GM19099 (cell line): ENCODE data around the gene SLC29A4.

Source experiments
- POLR2A ChIP-seq: IDR thresholded peaks from 3 replicates; pipeline ENCODE4 v1.6.1; 2011; ENCODE audit warnings: low read depth; ENCODE audit not compliant: insufficient read length; ENCODE audit errors: extremely low read depth

The SLC29A4 gene, protein sequence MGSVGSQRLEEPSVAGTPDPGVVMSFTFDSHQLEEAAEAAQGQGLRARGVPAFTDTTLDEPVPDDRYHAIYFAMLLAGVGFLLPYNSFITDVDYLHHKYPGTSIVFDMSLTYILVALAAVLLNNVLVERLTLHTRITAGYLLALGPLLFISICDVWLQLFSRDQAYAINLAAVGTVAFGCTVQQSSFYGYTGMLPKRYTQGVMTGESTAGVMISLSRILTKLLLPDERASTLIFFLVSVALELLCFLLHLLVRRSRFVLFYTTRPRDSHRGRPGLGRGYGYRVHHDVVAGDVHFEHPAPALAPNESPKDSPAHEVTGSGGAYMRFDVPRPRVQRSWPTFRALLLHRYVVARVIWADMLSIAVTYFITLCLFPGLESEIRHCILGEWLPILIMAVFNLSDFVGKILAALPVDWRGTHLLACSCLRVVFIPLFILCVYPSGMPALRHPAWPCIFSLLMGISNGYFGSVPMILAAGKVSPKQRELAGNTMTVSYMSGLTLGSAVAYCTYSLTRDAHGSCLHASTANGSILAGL

DNA sequence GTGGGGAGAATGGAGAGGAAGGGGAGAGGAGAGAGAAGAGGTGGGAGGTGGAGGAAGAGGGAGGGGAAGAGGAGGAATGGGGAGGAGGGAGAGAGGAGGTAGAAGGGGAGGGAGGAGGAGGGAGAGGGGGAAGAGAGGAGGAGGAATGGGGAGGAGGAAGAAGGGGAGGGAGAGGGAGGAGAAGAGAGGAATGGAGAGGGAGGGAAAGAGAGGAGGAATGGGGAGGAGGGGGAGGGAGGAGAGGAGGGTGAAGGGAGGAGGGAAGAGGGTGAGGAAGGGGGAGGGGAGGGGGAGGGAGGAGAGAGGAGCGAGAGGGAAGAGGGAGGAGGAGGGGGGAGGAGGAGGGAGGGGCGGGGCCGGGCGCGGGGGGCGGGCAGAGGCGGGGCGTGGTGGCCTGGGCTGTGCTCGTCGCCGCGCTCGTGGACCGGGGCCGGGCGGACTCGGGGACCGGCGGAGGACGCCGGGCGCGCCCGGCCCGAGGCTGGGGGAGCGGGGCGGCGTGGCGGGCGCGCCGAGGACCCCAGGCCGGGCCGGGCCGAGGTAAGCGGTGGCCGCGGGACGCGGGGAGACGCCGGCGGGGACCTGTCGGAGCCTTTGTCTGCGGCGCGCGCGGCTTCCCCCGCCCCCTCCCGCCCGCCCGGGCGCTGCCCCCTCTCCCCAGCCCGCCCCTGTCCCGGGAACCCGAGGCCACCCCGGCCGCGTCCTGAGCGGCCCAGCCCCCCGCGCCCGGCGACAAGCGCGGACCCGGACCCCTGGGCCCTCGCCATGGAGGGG lies at the start of gene SLC29A4:
Gene SLC29A4, plus strand, starts transcription at position 401 of the 774 bp plus-strand sequence. CDS start 4,874 bp downstream, outside the sequence.
- no peak for TF ChIP-seq POLR2A

GRCh38 chr7:5234852-5235831 lies 47.6 kb upstream of the SLC29A4 start:
- TF ChIP-seq POLR2A, result no peak

DNA sequence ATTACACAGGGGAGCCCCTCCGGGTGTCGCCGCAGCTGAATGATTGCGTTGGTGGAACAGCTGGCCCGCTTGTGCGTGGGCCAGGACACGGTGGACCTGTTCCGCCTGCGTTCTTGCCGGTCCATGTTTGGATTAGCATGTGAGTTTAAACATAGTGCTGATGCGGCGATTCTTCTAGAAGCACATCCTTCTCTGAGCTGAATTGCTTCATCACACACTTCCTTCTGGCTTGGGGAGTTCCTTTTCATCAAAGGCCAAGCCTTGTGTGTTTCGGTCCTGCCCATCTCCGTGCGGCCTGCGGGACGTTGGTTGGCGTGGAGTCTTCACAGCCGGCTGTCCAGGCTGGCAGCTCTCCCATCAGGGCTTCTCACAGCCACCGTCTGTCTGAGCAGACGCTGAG lies 45.5 kb upstream of the SLC29A4 start:
- TF ChIP-seq POLR2A, result no peak

GRCh38 chr7:5238500-5238899 lies 44.2 kb upstream of the SLC29A4 start:
- no peak for TF ChIP-seq POLR2A

GRCh38 chr7:5243261-5243660 lies 39.5 kb upstream of the SLC29A4 start:
- TF ChIP-seq POLR2A, result no peak

DNA sequence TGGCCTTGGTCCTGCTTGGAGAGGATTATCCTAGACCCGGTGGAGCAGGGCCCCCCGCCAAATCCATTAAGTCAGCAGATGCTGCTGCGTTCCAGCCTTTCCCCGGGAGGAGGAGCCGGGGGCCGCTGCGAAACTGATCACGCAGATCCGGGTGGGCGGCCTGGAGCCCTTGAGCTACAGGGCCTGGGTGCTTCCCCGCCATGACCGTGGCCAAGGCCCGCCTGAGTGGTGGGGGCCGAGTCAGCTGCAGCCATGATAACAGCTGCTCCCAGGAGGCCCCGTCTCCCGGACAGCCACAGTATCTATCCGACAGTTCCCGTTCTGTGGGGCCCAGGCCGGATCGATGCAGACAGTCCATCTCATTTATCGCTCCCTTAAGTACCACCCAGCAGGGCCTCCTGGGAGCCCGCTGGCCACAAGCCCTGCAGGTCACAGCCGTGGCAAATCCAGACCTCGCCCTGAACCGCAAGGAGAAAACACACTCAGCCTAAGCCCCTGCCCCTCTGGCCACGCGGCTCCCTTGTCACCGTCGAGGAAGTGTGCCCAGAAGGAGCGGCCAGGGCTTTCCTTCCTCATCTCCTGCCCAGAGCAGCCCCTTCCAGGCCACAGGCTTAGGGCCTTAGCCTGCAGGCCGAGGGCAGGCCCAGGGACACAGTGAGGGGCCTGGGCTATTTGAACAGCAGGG lies 34.4 kb upstream of the SLC29A4 start:
- TF ChIP-seq POLR2A, result no peak

DNA sequence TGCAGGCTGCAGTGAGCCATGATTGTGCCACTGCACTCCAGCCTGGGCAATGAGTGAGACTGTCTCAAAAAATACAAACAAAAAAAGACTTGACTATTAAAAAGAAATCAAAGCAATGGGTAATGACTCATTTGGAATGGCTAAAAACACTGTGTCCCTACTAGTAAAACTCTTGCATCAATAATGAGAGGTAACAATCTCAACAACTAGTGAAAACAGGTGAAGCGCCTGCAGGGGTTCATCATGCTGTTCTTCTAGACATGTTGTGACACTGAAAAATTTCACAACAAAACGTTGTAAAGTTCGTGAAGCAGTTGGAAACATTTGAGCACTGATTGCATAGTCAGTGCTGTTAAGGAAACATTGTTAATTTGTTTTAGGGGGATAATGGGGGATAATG lies 26.9 kb upstream of the SLC29A4 start:
- TF ChIP-seq POLR2A, result no peak

DNA sequence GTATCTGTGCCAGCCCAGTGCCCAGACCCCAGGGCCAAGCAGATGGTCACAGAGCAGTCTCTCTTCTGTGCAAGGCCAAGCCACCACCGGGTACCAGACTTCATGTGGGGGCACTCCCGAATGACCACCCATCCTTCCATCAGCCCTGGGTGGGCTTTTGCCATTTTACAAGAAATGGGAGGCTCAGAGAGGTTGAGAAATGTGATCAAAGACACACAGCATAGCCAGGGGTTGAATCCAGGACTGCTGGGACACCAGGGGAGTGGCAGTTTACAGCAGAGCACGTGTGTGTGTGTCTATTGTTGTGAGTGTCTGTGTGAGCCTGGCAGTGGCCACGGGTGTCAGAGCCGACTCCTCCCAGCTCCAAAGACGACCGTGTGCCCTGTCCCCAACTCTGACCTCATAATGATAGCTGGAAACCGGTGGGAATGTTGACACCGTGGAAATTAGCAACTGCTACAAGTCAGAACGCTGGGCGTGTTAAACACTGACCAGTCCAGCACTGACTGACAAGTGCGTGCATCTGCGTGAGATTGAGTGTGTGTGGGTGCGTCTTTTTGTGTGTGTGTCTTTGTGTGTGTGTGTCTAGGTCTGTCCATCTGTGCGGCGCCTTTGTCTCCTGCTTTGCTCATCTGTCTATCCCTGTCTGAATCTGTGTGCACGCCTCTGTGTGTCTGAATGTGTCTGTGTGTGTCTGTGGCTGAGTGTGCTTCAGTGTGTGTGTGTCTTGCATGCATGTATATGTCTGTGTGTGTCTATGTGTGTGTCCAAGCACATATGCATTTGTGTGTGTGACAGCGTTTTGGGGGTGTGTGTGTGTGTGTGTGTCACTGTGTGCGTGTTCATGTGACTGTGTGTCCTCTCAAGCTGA lies 17.2 kb upstream of the SLC29A4 start:
- no peak for TF ChIP-seq POLR2A

DNA sequence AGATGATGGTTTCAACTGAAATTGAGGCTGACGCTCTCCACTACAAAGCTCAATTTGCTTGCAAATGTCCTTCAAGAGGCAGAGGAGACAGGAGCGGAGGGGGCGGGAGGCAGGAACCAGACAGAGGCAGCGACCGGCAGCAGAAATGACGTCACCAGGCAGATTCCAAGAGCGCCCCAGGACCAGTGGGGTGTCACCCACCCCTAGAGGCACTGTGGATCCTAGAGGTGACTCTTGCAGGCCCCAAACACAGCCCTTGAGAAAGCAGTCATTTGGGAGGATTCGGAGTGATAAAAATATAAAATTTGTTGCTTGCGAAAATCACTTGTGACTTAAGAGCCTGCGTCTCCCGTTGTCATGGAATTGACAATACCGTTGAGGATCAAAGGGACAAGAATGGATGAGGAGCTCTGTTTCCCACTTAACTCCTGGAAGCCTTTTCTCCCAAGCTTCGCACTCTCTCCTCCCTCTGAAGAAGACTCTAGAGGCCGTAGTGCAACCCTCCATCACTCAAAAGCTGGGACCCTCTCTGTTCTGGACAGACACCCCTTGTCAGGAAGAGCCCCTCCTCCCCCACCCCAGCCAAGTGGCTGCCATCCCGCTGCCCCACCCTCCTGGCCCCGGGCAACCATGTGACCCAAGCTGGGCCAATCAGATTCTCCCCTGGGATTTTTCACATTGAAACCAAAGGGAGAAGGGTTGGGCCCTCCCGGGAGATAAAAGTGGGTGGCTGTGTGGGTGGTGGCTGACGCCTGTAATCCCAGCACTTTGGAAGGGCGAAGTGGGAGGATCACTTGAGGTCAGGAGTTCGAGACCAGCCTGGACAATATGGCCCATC lies 16.3 kb upstream of the SLC29A4 start:
- TF ChIP-seq POLR2A, result no peak

- TF ChIP-seq POLR2A, result no peak
These were observed 12.0 kb upstream of the SLC29A4 start for GRCh38 chr7:5270788-5271187.

DNA sequence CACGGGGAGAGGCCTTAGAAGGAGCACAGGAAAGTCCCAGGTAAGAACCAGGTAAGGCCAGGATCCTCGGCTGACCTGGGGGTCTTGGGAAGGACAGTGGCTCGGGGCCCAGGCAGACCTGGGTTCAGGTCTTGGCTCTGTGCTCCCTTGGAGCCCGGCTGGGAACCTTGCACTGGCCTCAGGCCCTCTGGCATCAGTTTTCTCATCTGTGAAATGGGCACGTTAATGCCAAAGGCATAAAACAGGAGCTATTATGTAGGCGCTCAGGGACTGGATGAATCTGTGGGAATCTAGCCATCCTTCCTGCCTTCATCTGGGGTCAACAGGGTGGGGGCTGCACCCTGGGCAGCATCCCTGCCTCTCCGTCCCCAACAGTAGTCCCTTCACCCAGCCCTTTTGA lies 8.3 kb upstream of the SLC29A4 start:
- TF ChIP-seq POLR2A, result no peak

DNA sequence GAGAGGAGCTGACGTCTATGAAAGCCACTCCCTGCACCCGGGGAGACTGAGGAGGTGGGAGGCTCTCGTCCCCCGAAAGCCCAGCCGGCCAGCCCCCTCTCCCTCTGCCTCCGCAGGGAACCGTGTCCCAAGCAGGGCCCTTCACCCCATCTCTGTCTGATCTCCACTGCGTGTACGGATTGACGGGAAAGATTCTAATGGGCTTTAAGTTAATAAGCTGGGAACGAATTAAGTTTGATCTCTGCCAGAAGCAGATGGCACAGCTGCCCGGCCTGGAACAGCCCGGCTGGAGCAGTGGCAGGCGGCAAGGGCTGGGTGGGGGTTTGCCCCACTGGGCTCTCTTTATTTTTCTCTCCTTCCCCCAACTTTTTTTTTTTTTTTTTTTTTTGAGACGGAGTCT lies 6.1 kb upstream of the SLC29A4 start:
- TF ChIP-seq POLR2A, result no peak
